NCI-H146 treated with DMSO at 0.1 percent for 48 hours (cell line): ENCODE data around the gene CTDNEP1.
A peak's percentile ranks its signal among the peaks of the same experiment; 100 is the strongest.

Source experiments
- DNase-seq: peaks from one replicate; lab custom pipeline; 2025; ENCODE audit not compliant: unreplicated experiment; lab: John Stamatoyannopoulos, UW

CTDNEP1 gene

DNA sequence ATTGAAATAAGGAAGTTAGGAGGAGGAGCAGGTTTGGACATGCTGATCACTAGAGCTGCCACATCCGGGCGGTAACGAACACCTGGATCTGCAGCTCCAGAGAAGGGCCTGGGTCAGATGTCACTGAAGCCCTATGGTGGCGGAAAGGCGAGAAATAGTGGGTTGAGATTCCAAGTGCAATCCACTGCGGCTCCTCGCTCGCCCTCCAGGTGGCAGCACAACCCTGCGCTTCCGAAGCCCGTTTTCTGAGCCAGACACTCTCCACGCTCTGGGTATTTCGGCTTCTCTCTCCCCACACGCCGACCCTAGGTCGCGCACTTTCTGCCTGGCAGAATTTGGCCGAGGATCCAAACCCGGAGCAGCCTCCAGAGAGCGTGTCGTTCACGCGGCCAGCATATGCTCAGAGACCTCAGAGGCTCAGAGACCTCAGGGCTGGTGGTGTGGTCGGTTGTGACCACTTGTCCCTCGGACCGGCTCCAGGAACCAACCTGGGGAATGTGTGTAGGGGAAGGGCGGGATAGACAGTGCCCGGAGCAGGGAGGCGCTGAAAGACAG lies 29.1 kb upstream of the CTDNEP1 start:
- peak; percentile 78 for DNase-seq

DNA sequence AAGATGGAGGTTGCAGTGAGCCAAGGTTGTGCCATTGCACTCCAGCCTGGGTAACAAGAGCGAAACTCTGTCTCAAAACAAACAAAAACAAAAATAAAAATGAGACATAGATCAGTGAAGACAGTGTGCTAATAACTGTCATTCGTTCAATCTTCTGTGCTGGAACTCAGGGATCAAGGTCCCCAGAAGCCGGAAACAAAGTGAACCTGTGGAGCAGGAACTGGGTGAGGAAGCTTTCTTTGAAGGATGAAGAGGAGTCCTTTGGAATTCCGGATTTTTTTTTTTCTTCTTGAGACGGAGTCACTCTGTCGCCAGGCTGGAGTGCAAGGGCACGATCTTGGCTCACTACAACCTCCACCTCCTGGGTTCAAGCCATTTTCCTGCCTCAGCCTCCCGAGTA lies 27.9 kb upstream of the CTDNEP1 start:
- DNase-seq, result no peak

DNA sequence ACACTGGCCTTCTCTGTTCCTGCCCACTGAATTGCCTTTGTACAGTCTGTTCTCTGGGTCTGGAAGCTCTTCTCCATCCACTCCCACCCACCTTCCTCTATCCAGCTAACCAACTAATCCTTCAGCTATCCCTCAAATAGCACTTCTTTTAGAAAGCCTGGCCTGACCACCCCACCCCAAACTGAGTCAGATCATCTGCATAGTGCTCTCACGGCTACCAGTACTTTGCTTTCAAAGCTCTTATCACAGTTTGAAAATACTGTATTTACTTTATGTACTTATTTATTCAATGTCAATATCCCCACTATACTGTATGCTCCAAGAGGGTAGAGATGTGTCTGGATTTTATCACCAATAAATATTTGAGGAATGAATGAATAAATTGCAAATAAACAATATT lies 15.2 kb upstream of the CTDNEP1 start:
- DNase-seq, result no peak

DNA sequence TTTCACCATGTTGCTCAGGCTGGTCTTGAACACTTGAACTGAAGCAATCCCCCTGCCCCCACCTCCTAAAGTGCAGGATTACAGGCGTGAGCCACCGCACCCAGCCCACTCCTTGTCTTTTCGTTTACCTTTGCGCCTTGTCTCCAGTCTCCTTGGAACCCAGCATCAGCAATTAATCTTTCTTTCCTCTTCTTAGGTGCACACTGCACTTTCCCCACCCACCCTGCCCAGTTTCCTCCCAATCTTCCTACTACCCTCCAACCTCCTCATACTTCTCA lies 12.2 kb upstream of the CTDNEP1 start:
- DNase-seq, result no peak

DNA sequence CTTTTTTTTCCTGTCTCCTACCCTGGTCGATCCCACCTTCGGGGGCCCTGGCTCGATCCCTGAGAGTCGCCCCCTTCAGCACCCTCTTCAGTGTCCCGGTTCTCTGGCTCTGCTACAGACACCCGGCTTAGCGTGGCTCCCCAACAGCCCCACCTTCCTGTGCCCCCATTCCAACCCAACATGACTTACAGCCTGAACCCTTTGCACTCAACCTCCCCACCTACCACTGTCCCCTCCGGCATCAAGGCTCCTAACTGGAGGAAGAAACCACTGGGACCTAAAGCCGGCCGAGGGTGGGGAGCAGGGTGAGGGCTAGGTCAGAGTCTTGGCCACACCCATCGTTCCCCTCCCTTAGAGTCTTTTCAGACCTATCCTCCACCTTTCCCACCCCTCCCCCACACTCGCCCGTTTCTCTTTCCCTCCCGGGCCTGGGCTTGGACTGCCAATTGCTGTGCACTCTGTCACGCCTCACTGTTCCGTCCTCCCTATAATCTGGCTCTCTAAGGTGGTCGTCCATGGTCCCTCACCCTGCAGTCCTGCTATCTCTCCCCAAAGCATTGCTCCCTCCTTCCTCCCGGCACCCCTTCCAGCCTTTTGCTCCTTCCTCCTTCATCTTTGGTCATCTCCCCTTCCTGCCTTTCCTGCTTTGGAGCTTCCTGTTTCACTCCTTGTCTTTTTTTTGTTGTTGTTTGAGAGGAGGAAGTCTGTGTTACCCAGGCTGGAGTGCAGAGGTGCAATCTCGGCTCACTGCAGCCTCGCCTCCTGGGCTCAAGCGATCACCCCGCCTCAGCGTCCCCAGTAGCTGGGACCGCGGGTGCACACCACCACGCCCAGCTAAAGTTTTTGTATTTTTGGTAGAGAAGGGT lies 11.6 kb upstream of the CTDNEP1 start:
- DNase-seq, result peak; percentile 19

DNA sequence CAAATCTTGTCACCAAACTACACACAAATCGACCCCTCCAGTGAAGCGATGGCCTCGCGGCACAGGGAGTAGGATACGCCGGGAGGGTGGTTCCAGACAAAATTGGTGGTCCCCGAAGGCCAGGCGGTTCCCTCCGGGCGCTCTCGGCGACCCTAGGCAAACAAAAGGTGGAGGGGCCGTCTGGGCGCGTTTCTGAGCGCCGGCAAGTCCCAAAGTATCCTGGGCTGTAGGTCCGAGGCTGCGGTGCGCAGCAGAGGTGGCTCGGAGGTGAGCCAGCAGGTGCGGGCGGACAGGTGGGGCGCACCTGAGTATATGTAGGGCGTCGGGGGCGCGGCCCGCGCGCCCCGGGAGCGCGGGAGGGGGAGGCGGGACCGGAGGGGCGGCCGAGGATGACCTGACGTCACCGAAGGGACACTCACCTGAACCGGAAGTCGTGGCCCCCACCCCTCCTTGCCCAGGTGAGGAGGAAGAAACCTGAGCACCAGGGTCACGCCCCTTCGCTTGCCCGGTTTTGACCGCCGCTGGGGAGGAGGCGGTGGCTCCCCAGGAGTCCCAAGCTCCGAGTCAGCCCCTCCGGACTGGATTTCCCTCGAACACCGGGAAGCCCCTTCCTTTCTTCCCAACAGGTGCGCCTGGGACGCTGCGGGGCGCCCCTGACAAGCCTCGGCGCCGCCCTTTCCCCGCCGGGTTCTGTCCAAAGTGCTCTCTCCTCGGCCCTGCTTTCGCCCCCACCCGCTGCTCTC lies 10.8 kb upstream of the CTDNEP1 start, which contains the start of gene CLDN7:
Gene CLDN7 (minus strand): TSS at position 287 of the 743 bp plus-strand sequence. CDS start 435 bp downstream, outside the sequence.
- DNase-seq, result peak; percentile 63

DNA sequence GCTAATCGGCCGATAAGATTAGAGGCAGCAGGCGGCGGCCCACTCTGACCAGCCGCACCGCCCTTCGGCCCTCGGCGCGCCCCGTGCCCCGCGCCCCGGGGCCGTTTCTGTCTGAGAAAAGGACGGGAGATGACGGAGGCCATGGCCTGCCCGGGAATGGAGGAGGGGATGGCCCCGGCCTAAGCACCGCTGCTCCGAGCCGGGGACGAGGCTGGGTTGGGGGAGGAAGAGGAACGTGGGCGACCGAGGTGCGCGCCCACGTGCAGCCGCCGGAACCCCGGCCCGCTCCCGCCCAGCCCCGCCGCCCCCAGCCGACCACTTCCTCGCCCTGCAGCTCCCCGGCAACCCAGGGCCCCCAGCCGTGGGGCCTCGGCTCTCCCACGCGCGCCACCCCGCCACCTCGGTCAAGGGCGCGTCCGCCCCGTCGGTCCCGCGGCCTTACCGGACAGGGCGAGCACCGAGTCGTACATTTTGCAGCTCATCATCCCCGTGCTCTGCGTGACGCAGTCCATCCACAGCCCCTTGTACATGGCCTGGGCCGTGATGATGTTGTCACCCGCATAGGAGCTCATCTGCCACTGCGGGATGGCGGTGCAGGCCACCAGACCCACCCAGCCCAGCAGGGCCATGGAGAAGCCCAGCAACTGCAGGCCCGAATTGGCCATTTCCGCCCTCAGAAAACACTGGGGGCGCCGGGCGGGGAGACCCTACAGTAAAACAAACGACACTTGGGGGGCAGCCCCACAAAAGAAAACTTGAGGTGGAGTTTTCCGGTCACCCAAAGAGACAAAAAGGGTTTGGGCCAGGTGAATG lies 10.1 kb upstream of the CTDNEP1 start:
- no peak for DNase-seq

DNA sequence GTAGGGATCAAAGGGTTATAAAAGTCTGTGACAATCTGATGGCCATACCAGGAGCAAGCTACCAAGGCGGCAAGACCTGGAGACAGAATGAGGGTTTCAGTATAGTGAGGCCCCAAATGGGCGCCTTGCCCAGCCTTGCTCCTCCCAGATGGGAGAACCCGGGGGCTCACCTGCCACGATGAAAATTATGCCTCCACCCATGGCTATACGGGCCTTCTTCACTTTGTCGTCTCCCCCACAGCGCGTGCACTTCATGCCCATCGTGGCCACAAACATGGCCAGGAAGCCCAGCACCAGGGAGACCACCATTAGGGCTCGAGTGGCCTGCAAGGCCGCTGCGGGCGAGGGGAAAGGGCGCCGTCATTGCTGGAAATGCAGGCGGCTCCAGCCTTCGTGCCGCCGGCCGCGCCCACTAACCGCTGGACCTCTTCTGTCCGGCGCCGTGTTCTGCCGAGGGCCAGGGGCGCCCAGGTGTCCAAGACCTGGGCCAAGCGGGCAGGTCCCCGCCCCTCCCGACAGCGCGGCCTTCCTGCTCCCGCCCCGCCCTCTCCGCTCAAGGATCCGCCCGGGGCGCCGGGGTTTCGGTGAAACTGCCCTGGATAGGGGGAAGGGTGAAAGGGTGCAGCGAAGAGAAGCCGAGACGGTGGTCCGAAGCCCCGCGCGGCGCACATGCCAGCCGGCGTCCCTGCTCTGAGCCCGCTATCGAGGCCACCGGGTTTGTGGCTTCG lies 9.3 kb upstream of the CTDNEP1 start:
- DNase-seq, result peak; percentile 36

DNA sequence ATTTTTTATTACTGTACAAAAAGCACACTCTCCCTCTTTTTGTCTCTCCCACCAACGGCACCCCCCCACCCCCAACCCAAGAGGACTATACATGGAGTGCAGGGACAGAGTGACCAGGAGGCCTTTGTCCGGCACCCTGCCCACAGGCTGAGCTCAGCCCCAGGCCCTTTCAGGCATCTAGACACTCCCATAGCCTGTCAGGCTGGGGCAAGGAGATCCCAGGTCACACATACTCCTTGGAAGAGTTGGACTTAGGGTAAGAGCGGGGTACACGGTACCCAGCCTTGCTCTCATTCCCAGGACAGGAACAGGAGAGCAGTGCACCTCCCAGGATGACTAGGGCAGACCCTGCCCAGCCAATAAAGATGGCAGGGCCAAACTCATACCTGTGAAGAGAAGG lies 8.6 kb upstream of the CTDNEP1 start:
- DNase-seq, result no peak

DNA sequence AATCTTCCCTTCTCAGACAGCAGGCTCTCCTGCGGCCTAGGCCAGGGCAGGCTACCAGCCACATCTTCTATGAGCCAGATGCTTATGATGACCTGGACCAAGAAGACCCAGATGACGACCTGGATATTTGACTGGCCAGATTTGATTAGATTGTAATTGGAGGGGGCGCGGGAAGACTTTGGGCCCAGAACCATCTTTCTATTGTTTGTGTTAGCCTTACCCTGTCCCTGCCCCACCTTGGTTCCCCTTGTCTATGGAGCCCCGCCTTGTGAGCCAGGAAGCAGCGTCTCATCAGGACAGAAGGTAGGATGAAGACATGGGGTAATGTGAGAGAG lies 8.0 kb upstream of the CTDNEP1 start:
- no peak for DNase-seq

DNA sequence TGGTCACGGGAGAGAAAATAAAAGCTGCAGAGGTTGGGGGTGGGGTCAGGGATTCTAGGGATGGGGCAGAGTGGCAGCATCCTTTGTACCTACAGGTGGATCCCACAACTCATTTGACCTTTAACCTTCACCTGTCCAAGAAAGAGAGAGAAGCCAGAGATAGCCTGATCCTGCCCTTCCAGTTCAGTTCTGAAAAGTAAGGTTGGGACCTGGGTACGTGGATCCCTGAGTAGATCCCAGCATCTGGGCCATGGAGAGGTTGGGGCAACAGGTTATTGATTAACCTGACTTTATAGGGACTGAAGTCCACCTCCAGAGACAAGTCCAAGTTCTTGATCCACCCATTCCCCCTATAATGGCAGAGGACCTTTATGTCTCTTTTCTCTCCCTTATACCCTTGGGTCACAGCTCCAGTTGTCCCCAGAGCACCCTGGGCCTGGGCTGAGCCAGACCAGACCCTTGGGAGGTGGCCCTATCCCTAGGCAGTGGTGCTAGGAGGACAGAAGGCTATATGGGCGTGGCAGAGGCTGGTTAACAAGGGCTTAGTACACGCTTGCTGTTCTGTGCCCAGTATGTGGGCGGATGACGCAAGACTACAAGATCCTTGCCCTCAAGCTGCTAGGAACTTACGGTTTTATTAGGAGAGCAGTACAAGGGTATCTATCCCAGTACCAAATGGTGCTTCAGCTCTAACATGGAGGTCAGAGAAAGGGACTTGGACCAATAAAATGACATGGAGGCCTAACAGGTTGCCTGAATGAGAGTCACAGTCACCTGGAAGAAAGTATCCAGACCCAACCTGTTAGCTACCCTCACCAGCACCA lies 7.4 kb upstream of the CTDNEP1 start:
- no peak for DNase-seq

DNA sequence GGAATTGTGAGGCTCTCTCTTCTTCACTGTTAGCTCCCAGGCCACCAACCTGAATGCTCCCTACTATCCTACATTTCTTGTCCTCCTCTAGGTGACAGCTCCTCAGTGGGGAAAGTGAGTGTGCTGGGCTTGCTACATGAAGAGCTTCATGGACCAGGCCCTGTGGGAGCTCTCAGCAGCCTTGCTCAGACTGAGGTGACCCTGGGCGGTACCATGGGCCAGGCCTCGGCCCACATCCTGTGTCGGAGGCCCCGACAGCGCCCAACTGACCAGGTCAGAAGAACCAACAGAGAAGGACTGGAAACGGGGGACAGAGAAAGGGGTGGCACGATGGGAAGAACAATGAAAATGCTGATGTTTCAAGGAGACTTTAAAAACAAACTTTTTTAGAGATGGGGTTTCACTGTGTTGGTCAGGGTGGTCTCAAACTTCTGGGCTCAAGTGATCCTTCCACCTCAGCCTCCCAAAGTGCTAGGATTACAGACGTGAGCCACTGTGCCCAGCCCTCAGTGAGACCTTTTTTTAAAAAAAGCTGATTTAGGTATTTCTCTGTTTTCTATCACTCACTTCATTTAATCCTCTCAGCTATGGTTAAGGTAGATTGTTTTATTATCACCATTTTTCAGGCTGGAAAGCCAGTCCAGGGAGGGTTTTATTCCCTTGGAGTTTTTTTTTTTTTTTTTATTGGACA lies 5.4 kb upstream of the CTDNEP1 start:
- DNase-seq, result no peak

DNA sequence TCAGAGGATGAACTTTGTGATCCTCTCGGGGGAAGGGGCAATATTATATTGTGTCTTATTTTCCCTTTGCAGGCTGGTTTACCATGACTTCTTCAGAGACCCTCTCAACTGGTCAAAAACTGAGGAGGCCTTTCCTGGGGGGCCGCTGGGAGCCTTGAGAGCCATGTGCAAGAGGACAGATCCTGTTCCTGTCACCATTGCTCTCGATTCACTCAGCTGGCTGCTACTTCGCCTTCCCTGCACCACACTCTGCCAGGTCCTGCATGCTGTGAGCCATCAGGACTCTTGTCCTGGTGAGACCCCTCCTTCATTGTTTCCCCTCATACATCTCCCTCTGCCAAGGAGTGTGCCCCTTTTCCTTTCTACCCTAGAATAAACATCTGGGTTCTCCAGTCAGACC lies 3.0 kb upstream of the CTDNEP1 start:
- DNase-seq, result no peak

DNA sequence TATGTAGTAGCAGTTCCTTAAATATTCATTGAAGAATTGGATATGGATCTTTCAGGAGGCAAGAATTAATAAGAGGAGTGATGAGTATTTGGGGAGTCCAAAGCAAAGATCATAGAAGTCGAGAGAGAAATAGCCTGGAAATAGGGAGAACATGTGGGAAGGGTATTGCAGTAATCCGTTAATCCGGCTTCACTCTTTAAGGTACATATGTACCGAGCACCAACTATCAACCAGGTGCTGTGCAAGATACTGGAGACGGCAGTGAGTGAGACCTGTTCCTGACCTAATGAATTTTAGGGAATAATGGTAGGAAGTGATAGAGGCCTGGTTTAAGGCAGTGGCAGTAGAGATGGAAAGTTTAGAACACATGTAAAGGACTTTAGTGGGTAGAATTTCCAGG lies 1.5 kb upstream of the CTDNEP1 start:
- no peak for DNase-seq

DNA sequence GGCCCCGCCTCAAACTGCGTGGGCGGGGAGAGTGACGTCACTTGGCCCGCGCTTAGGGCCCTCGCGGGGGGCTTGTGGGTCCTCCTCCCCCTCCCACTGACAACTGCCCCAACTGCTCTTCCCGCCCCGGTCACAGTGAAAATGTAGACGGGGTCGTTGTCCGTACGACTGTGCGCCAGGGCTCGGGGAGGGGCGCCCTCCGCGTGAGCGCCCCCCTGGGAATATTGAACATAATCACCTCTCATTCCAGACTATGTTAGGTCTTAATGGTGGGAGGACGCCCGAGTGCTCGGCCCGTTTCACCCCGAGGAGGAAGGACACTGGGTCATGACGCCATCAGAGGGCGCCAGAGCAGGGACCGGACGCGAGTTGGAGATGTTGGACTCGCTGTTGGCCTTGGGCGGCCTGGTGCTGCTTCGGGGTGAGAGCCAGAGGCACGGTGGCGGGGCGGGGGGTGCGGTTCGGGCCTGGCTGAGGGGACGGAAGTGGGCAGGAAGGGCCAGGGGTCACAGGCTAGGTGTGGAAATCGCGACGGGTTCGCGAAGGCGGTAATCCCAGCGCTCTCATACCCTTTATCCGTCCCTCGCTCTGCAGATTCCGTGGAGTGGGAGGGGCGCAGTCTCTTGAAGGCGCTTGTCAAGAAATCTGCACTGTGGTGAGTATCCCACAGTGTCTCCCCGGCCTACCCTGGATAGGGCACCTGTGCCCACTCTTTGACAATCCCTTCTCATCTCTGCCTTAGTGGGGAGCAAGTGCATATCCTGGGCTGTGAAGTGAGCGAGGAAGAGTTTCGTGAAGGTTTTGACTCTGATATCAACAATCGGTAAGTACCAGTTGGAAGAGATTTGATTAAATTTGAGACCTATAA lies 876 bp upstream of the CTDNEP1 start, which contains the start of gene ELP5:
Gene ELP5 (plus strand): TSS at position 40 of the 868 bp plus-strand sequence. CDS start 336 bp downstream, at position 376.
- peak; percentile 84 for DNase-seq

DNA sequence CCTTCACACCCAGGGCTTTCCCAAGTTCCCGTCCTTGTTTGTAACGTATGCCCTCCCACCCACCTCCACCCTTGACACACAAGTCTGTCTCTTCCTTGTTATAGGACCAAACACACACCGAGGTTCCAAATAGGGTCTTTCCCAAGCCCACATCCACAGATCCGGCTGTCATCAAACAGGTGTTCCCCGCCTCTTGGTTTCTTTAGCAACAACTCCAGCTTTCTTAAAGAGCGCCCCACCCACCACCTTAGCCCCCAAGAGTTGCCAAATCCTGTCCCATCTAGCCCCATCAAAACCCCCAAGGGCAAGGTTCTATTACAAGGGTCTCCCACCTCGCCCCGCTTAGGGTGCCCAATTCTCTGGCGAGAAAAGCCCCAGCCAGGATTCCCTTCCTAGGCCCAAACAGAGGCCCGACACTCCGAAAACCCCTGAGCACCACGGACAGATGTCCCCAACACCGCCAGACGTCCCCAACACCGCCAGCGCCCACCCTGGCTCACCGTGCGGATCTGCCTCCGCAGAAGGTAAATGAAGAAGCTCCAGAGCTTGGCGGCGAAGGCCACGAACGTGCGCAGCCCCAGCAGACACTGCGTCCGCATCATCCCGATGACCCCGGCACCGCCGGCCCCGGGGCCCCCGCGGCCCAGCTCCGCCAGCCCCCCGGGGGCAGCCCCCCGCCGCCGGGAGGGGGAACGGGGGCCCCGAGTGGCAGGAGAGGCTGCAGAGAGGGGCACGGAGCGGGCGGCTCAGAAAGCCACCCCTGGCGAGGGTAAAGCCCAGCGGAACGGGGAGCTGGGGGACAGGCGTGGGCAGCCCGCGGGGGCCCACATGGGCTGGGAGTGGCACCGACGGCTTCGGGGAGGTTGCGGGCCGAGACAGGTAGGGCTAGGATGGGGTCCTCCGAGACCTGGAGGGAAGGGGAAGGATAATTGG lies 573 bp downstream of the CTDNEP1 start:
- DNase-seq, result no peak

DNA sequence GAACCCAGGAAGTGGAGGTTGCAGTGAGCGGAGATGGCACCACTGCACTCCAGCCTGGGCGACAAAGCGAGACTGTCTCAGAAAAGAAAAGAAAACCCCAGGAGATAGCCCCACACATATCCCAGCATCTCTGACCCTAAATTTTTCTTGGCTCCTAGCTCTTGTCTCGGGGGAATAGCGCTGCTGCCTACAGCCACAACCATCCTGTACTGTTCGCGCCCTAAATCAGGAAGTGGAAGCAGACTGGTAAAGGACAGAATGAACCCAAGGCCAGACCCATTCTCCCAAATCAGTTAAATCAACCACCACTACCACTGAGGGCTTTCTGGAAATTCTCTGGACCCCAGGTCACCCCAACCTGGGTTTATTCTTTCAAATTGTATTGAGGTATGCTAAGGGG lies 1.7 kb downstream of the CTDNEP1 start:
- DNase-seq, result no peak
